ENCODE results near the gene DRC7. TPM values are rescaled to one million over a fixed set of nuclear protein-coding genes. Genes with fewer than 3 reads are reported as not detected.
"Not testable (repeated sequence)": the region's sequence is repeated elsewhere in the genome, so short reads cannot be mapped to it uniquely, and the experiment has no call there.

DRC7 gene
- total RNA-seq, 1 donor from 2014 or later, result 0.04 TPM

DNA sequence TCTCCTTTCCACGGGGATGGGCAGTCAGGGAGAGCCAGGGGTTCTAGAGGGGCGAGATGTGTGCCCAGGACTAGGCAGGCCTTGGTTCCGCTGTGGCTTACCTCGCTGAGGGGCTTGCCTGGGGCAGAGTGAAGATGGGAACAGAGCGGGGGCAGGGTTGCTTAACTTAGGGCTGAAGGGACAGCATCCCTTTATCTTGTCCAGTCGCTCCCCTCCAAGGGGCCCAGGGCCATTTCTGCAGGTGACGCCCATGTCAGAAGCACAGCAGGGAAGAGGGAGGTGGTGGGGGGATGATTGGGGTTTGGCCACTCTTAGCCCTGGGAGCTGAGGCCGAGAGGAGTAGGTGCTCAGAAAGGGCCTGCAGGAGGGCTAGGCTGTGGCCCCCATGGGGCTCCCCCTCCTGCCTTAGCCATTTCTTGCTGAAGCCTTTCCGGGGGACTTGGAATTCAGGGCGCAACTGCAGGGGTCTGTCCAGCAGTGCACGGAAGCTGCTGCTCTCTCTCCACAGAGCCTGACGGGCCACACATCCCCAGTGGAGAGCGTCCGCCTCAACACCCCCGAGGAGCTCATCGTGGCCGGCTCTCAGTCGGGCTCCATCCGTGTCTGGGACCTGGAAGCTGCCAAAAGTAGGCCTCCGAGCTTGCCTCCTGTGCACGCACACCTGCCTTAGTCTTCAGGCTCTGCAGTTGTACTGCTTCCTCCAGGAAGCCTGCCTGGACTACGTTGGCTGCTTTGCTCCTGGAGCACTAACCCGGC is 49.5 kb downstream of the DRC7 start:
- no peak for DNase-seq (ENCODE audit: low read depth)
- Histone ChIP-seq H3K36me3 (ENCODE audit: control insufficient read depth, insufficient read depth, low read length) (no peaks in the 10 kb centered on the region), H3K4me3 (ENCODE audit: low read depth, low read length) (no peak overlapping the region), H3K27me3 (ENCODE audit: control insufficient read depth, insufficient read depth, low read length) (no peaks in the 10 kb centered on the region)
- TF ChIP-seq, protein P1, sequence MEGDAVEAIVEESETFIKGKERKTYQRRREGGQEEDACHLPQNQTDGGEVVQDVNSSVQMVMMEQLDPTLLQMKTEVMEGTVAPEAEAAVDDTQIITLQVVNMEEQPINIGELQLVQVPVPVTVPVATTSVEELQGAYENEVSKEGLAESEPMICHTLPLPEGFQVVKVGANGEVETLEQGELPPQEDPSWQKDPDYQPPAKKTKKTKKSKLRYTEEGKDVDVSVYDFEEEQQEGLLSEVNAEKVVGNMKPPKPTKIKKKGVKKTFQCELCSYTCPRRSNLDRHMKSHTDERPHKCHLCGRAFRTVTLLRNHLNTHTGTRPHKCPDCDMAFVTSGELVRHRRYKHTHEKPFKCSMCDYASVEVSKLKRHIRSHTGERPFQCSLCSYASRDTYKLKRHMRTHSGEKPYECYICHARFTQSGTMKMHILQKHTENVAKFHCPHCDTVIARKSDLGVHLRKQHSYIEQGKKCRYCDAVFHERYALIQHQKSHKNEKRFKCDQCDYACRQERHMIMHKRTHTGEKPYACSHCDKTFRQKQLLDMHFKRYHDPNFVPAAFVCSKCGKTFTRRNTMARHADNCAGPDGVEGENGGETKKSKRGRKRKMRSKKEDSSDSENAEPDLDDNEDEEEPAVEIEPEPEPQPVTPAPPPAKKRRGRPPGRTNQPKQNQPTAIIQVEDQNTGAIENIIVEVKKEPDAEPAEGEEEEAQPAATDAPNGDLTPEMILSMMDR (IDR thresholded peaks at IDR 0.05; ENCODE audit: insufficient read depth, low read length, poor library complexity, severe bottlenecking), result no peak

DNA sequence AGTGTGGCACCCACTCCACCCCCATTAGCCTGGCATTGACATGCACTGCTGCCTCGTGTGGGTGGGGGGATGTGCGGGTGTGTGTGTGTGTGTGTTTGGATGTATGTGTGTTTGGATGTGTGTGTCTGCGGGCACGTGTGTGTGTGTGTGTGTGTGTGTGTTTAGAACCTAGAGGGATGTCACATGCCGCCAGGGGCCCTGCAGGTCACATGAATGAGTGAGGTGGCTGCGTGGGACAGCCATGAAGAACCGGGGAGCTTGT is 50.0 kb downstream of the DRC7 start:
- TF ChIP-seq, protein P1 (IDR thresholded peaks at IDR 0.05; ENCODE audit: insufficient read depth, low read length, poor library complexity, severe bottlenecking), result no peak
- Histone ChIP-seq H3K4me3 (ENCODE audit: low read depth, low read length) (no peak overlapping the region), H3K36me3 (ENCODE audit: control insufficient read depth, insufficient read depth, low read length) (no peaks in the 10 kb centered on the region), H3K27me3 (ENCODE audit: control insufficient read depth, insufficient read depth, low read length) (no peaks in the 10 kb centered on the region)
- no peak for DNase-seq (ENCODE audit: low read depth)

DNA sequence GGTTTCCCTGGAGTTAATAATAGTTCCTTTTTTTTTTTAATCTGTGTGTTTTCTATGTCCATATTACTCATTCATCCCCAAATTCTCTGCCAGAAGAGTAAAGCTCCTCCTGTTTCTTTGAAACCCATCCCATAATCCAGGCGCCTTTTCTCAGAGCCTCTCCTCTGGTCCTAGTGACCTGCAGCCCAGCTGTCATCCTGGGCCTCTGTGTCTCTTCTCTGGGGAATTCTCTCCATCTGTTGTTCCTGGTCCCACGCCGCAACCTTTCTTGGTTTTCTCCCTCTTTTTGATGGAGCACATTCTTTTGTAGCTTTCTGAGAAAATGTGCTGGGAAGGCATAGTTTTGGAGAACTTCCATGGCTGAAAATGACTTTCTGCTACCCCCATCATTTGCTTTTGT is 51.2 kb downstream of the DRC7 start:
- Histone ChIP-seq H3K27me3 (ENCODE audit: control insufficient read depth, insufficient read depth, low read length) (no peaks in the 10 kb centered on the region), H3K36me3 (ENCODE audit: control insufficient read depth, insufficient read depth, low read length) (peaks cover 2% of the 10 kb centered on the region), H3K4me3 (ENCODE audit: low read depth, low read length) (no peak overlapping the region)
- no peak for DNase-seq (ENCODE audit: low read depth)
- TF ChIP-seq, protein P1 (IDR thresholded peaks at IDR 0.05; ENCODE audit: insufficient read depth, low read length, poor library complexity, severe bottlenecking), result no peak

DNA sequence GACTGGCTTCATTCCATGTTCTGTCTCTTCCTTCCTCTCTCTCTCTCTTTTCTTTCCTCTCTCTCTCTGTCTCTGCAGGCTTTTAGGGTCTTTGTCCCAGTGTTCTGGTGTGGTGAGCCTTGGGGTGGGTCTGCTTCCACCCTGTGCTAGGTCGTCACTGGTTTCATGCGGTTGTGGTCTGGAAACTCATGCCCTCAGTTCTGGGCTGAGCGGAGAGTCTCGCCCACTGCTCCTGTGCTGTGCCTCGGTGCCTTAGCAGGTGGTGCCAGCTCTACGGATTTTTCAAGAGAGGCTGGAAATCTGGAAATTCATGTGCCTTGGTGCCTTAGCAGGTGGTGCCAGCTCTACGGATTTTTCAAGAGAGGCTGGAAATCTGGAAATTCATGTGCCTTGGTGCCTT is 51.7 kb downstream of the DRC7 start:
- not testable (repeated sequence) for H3K4me3 ChIP-seq (ENCODE audit: low read depth, low read length); H3K36me3 ChIP-seq (ENCODE audit: control insufficient read depth, insufficient read depth, low read length); DNase-seq (ENCODE audit: low read depth); H3K27me3 ChIP-seq (ENCODE audit: control insufficient read depth, insufficient read depth, low read length)

DNA sequence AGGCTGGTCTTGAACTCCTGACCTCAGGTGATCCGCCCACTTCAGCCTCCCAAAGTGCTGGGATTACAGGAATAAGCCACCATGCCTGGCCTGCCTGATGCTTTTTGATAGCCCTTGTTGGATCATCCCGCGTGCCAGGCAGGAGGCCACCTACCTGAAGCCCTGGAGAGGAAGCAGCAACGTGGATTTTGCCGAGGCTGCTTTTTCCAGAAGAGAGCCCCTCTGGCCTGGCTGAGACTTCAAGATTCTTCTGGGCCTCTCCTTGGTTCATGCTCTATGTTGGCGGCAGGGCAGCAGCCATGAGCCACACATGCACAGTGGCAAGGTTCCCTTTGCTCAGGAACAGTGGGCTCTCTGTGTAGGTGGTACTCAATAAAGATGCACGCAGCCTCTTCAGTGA is 52.5 kb downstream of the DRC7 start:
- TF ChIP-seq, protein P1 (IDR thresholded peaks at IDR 0.05; ENCODE audit: insufficient read depth, low read length, poor library complexity, severe bottlenecking), result no peak
- no peaks in the 10 kb centered on the region for H3K27me3 ChIP-seq (ENCODE audit: control insufficient read depth, insufficient read depth, low read length)
- peaks cover 2% of the 10 kb centered on the region for H3K36me3 ChIP-seq (ENCODE audit: control insufficient read depth, insufficient read depth, low read length)
- no peak overlapping the region for H3K4me3 ChIP-seq (ENCODE audit: low read depth, low read length)
- DNase-seq (ENCODE audit: low read depth), result no peak

DNA sequence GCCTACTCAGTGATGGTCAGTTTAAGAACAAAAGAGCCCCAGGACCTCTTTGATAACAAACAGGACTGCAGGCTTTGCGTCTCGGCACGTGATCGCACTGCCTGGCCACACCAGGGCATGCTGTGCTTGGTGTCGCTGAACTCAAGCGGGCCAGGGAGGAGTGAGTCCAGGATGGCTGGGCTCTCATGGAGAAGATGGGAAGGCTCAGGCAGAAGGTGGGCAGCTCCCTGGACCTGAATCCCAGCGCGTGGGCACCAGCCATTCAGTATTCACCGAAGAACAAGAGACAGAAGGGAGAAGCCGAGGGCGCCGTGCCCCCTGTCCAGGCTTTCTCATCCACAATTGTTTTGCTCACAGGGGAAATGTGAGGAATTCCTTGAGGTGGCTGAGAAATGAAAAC is 52.9 kb downstream of the DRC7 start:
- peaks cover 2% of the 10 kb centered on the region for H3K36me3 ChIP-seq (ENCODE audit: control insufficient read depth, insufficient read depth, low read length)
- TF ChIP-seq, protein P1 (IDR thresholded peaks at IDR 0.05; ENCODE audit: insufficient read depth, low read length, poor library complexity, severe bottlenecking), result no peak
- H3K27me3 ChIP-seq (ENCODE audit: control insufficient read depth, insufficient read depth, low read length), result no peaks in the 10 kb centered on the region
- DNase-seq (ENCODE audit: low read depth), result no peak
- H3K4me3 ChIP-seq (ENCODE audit: low read depth, low read length), result no peak overlapping the region

All from kidney epithelial cell (primary cell).